Liver (tissue), 3 donors: ENCODE measurements around the gene MYBPC3.

Source experiments
- GABPA ChIP-seq, 2 donors: IDR thresholded peaks in 1 of 2; conservative IDR thresholded peaks in 1 of 2; 2 replicates each; pipeline ENCODE4 v1.6.1; 2016; ENCODE audit warnings: antibody characterized with exemption in 2 of 2, mild to moderate bottlenecking in 1 of 2, moderate library complexity in 1 of 2
- JUND ChIP-seq, 2 donors: IDR thresholded peaks; 2 replicates each; pipeline ENCODE4 v1.6.1; 2016; ENCODE audit warnings: antibody characterized with exemption in 2 of 2
- RAD21 ChIP-seq, 2 donors: IDR thresholded peaks; 2 replicates each; pipeline ENCODE4 v1.6.1; 2016; ENCODE audit warnings: antibody characterized with exemption in 2 of 2, mild to moderate bottlenecking in 2 of 2
- RXRA ChIP-seq, 2 donors: IDR thresholded peaks; 2 replicates each; pipeline ENCODE4 v1.6.1; 2017 to 2018; ENCODE audit warnings: antibody characterized with exemption in 2 of 2, mild to moderate bottlenecking in 1 of 2
- TAF1 ChIP-seq: conservative IDR thresholded peaks from 2 replicates; pipeline ENCODE4 v1.6.1; 2016; ENCODE audit warnings: antibody characterized with exemption, mild to moderate bottlenecking
- TF ChIP-seq, protein P1 (sequence below): fragments of 150-350 bp; IDR thresholded peaks from 2 replicates; pipeline ENCODE4 v1.5.1; 2017; ENCODE audit warnings: improper control_type of control experiment, low read depth, low read length; ENCODE audit not compliant: missing input control
- donor health status: healthy.
- donor health status: healthy.

DNA sequence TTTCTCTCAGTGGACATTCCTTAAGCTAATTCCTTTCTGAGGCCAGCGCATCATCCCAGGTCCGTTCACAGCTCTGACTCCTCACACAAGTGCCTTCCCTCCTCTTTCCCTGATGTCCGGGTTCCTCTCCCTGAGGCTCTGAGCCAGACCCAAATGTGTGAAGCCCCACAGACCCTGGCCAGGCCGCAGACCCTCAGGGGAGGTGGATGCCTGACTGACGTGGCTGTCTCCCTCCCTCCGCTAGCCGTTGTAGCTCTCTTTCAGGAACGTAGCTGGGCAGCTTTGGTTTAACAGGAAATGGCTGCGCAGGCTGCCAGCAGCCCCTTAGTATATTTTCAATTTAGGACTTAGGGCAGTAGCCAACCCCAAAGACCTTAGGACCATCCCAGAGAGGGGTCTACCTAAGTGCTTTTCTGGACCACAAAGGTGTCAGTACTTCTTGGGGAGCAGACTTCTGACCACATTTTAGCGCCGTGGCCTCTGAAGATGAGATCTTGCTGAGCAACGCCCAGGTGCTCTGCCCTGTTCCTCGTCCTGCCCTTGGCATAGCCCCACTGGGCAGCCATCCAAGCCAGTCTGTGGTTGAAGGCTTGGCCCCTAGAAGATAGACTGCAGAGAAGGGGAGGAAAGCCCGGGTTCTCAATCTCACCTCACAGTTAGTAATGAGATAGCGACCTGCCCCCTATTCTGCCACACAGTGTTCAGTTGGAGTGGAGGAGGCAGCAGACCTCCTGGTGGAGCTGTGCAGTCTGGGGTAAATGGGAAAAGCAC is 27.0 kb downstream of the MYBPC3 start:
- TF ChIP-seq, protein P1, sequence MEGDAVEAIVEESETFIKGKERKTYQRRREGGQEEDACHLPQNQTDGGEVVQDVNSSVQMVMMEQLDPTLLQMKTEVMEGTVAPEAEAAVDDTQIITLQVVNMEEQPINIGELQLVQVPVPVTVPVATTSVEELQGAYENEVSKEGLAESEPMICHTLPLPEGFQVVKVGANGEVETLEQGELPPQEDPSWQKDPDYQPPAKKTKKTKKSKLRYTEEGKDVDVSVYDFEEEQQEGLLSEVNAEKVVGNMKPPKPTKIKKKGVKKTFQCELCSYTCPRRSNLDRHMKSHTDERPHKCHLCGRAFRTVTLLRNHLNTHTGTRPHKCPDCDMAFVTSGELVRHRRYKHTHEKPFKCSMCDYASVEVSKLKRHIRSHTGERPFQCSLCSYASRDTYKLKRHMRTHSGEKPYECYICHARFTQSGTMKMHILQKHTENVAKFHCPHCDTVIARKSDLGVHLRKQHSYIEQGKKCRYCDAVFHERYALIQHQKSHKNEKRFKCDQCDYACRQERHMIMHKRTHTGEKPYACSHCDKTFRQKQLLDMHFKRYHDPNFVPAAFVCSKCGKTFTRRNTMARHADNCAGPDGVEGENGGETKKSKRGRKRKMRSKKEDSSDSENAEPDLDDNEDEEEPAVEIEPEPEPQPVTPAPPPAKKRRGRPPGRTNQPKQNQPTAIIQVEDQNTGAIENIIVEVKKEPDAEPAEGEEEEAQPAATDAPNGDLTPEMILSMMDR: no peak
- TF ChIP-seq RXRA (IDR thresholded peaks at IDR 0.05) (no peak), GABPA (IDR thresholded peaks at IDR 0.05 in 1 of 2, conservative IDR thresholded peaks at IDR 0.05 in 1 of 2) (no peak), TAF1 (no peak), RAD21 (IDR thresholded peaks at IDR 0.05) (no peak), JUND (IDR thresholded peaks at IDR 0.05) (no peak)
